K562 (cell line): ENCODE data around the gene MUC5AC. TPM values are rescaled to one million over a fixed set of nuclear protein-coding genes. Genes with fewer than 3 reads are reported as not detected.

Experiments used
- ATAC-seq: fragments of 200-7000 bp; cut with Tn5 transposase; 3 replicates; pipeline ENCODE4 v1.9.1; 2020; ENCODE audit warnings: moderate library complexity
- BruUV-seq: library from RNA; stranded (reverse); fragments of 400-500 nt; replicated peaks from 2 replicates; lab custom pipeline; 2021; lab: Mats Ljungman, UMichigan
- CTCF ChIA-PET: fragments of 300-600 bp; formaldehyde crosslinking; extraction: SDS; loops from one replicate; lab custom pipeline; 2021; ENCODE audit warnings: low intra/inter-chr PET ratio; lab: Yijun Ruan, JAX
- POLR2A ChIA-PET: fragments of 300-600, 350-650 bp; sonication (Branson Sonifier 250); formaldehyde crosslinking; extraction: SDS; loops from one replicate; lab custom pipeline; 2021; ENCODE audit warnings: antibody characterized with exemption, inconsistent platforms; lab: Yijun Ruan, JAX
- DNase-seq, 4 experiments: peaks; one replicate each; pipeline versions ENCODE4 v3.0.0 to v3.0.0-alpha.2; 2011 to 2018; ENCODE audit warnings: low spot score in 3 of 4, mixed read lengths in 3 of 4; ENCODE audit errors: extremely low read depth in 1 of 4
- FAIRE-seq: peaks from 2 replicates; lab custom pipeline; 2011; peaks lifted over from hg19 to GRCh38; lab: Jason Lieb, UNC
- H2AFZ ChIP-seq: 2 replicates; pipeline ENCODE4 v1.6.0; 2011; ENCODE audit warnings: low read depth, low read length, control low read depth, inconsistent platforms
- H3K27ac ChIP-seq: fragments of 200-600 bp; 3 replicates; pipeline ENCODE4 v1.8.0; 2011; ENCODE audit warnings: low read depth, mild to moderate bottlenecking, control low read depth, inconsistent platforms, low read length, moderate library complexity, mixed read lengths; ENCODE audit errors: extremely low read depth
- H3K27me3 ChIP-seq, 2 experiments: fragments of 300-600 bp in 1 of 2; 2 replicates in 1 of 2; 3 replicates in 1 of 2; pipeline versions ENCODE4 v1.6.0 to v1.8.0; 2011; ENCODE audit warnings: inconsistent platforms in 2 of 2, low read length in 2 of 2, mild to moderate bottlenecking in 1 of 2, mixed read lengths in 1 of 2, moderate library complexity in 1 of 2; ENCODE audit not compliant: control insufficient read depth in 2 of 2, insufficient read depth in 2 of 2
- H3K36me3 ChIP-seq: fragments of 300-600 bp; 3 replicates; pipeline ENCODE4 v1.8.0; 2011; ENCODE audit warnings: mild to moderate bottlenecking, low read length, inconsistent platforms; ENCODE audit not compliant: control insufficient read depth, insufficient read depth
- H3K4me1 ChIP-seq, 2 experiments: fragments of 200-600 bp in 1 of 2; replicated peaks in 1 of 2; 2 replicates in 1 of 2; 3 replicates in 1 of 2; pipeline versions ENCODE4 v1.5.1 to v1.8.0; 2011; ENCODE audit warnings: inconsistent platforms in 2 of 2, low read length in 2 of 2, mild to moderate bottlenecking in 1 of 2, mixed read lengths in 1 of 2, moderate library complexity in 1 of 2; ENCODE audit not compliant: control insufficient read depth in 2 of 2, insufficient read depth in 2 of 2
- H3K4me2 ChIP-seq: 2 replicates; pipeline ENCODE4 v1.6.1; 2011; ENCODE audit warnings: low read length, control low read depth, inconsistent platforms, mixed read lengths; ENCODE audit not compliant: insufficient read depth
- H3K4me3 ChIP-seq: fragments of 200-600 bp; sonication (generic), shearing (Covaris generic); 2 replicates; pipeline ENCODE4 v1.5.1; 2016; ENCODE audit warnings: control low read depth, inconsistent platforms
- H3K79me2 ChIP-seq: fragments of 200-600 bp; 3 replicates; pipeline ENCODE4 v1.8.0; 2011; ENCODE audit warnings: low read length, inconsistent platforms; ENCODE audit not compliant: control insufficient read depth, insufficient read depth
- H3K9ac ChIP-seq, 2 experiments: 2 replicates each; pipeline versions ENCODE4 v1.6.0 to v1.6.1; 2011; ENCODE audit warnings: low read depth in 2 of 2, low read length in 2 of 2, control low read depth in 1 of 2, inconsistent platforms in 1 of 2, mild to moderate bottlenecking in 1 of 2, mixed read lengths in 1 of 2; ENCODE audit not compliant: insufficient read depth in 1 of 2
- H3K9me1 ChIP-seq: one replicate; pipeline ENCODE4 v1.6.0; 2011; ENCODE audit warnings: inconsistent platforms, mild to moderate bottlenecking, low read length, moderate library complexity; ENCODE audit not compliant: control insufficient read depth, insufficient read depth
- H3K9me3 ChIP-seq: replicated peaks from 2 replicates; pipeline ENCODE4 v1.5.1; 2011; ENCODE audit warnings: low read depth, low read length, inconsistent platforms; ENCODE audit not compliant: control insufficient read depth, insufficient read depth
- H4K20me1 ChIP-seq: replicated peaks from 2 replicates; pipeline ENCODE4 v1.6.1; 2011; ENCODE audit warnings: low read length, inconsistent platforms, mixed read lengths; ENCODE audit not compliant: control insufficient read depth, insufficient read depth
- FOXK1 ChIP-seq: sonication (generic); formaldehyde crosslinking; IDR thresholded peaks from 2 replicates; pipeline ENCODE4 v1.8.0; 2022; ENCODE audit warnings: missing genetic modification reagents, mild to moderate bottlenecking, borderline replicate concordance
- FUS ChIP-seq: fragments of 200-400 bp; formaldehyde crosslinking; optimal IDR thresholded peaks from 2 replicates; pipeline ENCODE3; 2017; ENCODE audit warnings: low read depth, low read length
- PPARD ChIP-seq: fragments of 250-450 bp; sonication (Bioruptor Pico); IDR thresholded peaks from 2 replicates; pipeline ENCODE4 v1.8.0; 2022; ENCODE audit warnings: inconsistent platforms, mild to moderate bottlenecking, moderate library complexity
- TCF7 ChIP-seq: sonication (generic); IDR thresholded peaks from 2 replicates; pipeline ENCODE4 v1.6.1; 2016; ENCODE audit warnings: antibody characterized with exemption, borderline replicate concordance
- ZNF699 ChIP-seq: fragments of 250-450 bp; sonication (Bioruptor Pico); IDR thresholded peaks from 2 replicates; pipeline ENCODE4 v1.8.0; 2021; ENCODE audit warnings: mild to moderate bottlenecking, moderate library complexity; ENCODE audit not compliant: insufficient replicate concordance
- WGBS: fragments of 100-300 bp; shearing (Covaris generic); methylation state at CpG from one replicate; pipeline ENCODE4 v1.1.6; 2016; ENCODE audit warnings: low coverage, mixed read lengths; ENCODE audit not compliant: insufficient coverage; ENCODE audit errors: missing lambda C conversion rate; 5-methylcytosine and 5-hydroxymethylcytosine counted together
- in situ Hi-C: fragments of 300-500 bp; cut with MboI; formaldehyde crosslinking; loops from 4 replicates; pipeline ENCODE4 v1.15.0; 2018; ENCODE audit warnings: inconsistent platforms, mixed read lengths
- intact Hi-C: fragments of 100-400 bp; cut with micrococcal nuclease; formaldehyde crosslinking; loops from 2 replicates; pipeline ENCODE4 v1.14.2; 2022
- polyA plus RNA-seq, 8 experiments: library from polyadenylated mRNA; depleted of rRNA in 4 of 8; stranded (reverse) in 5 of 8; unstranded in 3 of 8; fragments of >200 nt; fragmentation: Nextera tagmentation in 2 of 8; fragmentation: Illumina TruSeq in 1 of 8; extraction: Ambion mirVana in 2 of 8; extraction: Trizol in 1 of 8; gene quantifications; 2 replicates each; pipeline versions ENCODE4 v1.2.1 to v1.2.3, GENCODE V29; 2011 to 2014; ENCODE audit warnings: inconsistent platforms in 1 of 8, missing spikeins in 1 of 8
- total RNA-seq, 7 experiments: library from RNA; depleted of rRNA in 6 of 7; stranded (reverse); fragments of >200 nt in 6 of 7; fragmentation: Illumina TruSeq in 2 of 7; extraction: Trizol in 2 of 7; gene quantifications; 2 replicates each; pipeline versions ENCODE4 v1.2.1 to v1.2.3, GENCODE V29; 2011 to 2021; ENCODE audit warnings: low replicate concordance in 1 of 7
- TF ChIP-seq, protein P1 (sequence below): sonication (generic); formaldehyde crosslinking; IDR thresholded peaks from 2 replicates; pipeline ENCODE4 v1.8.1; 2023; ENCODE audit warnings: mild to moderate bottlenecking, missing genetic modification reagents

Gene MUC5AC
- total and polyA plus RNA-seq, 9 of the 15 experiments (the other 6 are each of a cell fraction or from before 2014, with no cell fraction given), result not detected

DNA sequence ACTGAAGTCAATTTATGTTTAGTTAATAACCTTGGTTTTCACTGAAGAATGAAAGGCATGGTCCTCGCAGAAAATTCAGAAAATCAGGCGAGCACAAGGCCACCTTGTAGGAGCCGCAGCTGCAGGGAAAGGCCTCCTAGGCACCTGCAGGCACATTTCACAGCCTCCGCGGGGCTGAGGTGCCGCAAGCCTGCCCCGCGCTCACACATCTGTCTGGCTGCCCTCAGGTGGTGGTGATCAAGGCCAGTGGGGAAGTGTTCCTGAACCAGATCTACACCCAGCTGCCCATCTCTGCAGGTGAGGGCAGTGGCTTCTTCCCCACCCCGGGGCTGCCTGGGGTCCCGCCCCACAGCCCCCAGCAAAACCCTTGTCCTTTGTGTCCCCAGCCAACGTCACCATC, 10.5 kb downstream of the MUC5AC start:
- Histone ChIP-seq H3K4me3 (no peak overlapping the region), H3K9me3 (no peaks in the 10 kb centered on the region), H3K9ac (no peak overlapping the region), H4K20me1 (peaks cover 4% of the 10 kb centered on the region; the same call in 1 of the 2 replicates), H2AFZ (no peak overlapping the region), H3K9me1 (no peaks in the 10 kb centered on the region)
- no peak for ATAC-seq
- in situ Hi-C loops, result no loop called here
- TF ChIP-seq PPARD (no peak), FOXK1 (no peak), ZNF699 (CRISPR knock-in tag) (no peak), FUS (no peak), TCF7 (no peak)
- TF ChIP-seq, protein P1, sequence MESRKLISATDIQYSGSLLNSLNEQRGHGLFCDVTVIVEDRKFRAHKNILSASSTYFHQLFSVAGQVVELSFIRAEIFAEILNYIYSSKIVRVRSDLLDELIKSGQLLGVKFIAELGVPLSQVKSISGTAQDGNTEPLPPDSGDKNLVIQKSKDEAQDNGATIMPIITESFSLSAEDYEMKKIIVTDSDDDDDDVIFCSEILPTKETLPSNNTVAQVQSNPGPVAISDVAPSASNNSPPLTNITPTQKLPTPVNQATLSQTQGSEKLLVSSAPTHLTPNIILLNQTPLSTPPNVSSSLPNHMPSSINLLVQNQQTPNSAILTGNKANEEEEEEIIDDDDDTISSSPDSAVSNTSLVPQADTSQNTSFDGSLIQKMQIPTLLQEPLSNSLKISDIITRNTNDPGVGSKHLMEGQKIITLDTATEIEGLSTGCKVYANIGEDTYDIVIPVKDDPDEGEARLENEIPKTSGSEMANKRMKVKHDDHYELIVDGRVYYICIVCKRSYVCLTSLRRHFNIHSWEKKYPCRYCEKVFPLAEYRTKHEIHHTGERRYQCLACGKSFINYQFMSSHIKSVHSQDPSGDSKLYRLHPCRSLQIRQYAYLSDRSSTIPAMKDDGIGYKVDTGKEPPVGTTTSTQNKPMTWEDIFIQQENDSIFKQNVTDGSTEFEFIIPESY (CRISPR knock-in tag), result peak; percentile 30; the same call in 1 of the 2 replicates
- TF ChIP-seq, all 486 proteins: peak for 1
- intact Hi-C loops, result no loop called here
- 42% methylated on average over 9 of the region's 11 CpGs for WGBS
- DNase-seq (no peak), FAIRE-seq (no peak)
- CTCF ChIA-PET, result no interaction called here
- POLR2A ChIA-PET, result no interaction called here
- Histone ChIP-seq H3K79me2 (no peaks in the 10 kb centered on the region), H3K36me3 (no peaks in the 10 kb centered on the region), H3K4me1 (peaks cover 0 to 10% of the 10 kb centered on the region in 2 experiments; a peak in 2 of 5 replicates), H3K27ac (no peak overlapping the region), H3K27me3 (peaks cover 3 to 30% of the 10 kb centered on the region in 2 experiments; a peak in 4 of 5 replicates), H3K4me2 (no peak overlapping the region)
- no TSS peak for BruUV-seq
